ENCODE results near the gene OR5AN1. TPM values are rescaled to one million over a fixed set of nuclear protein-coding genes. Genes with fewer than 3 reads are reported as not detected.
"Not testable (repeated sequence)": the region's sequence is repeated elsewhere in the genome, so short reads cannot be mapped to it uniquely, and the experiment has no call there.

The OR5AN1 gene
- not detected for total RNA-seq

DNA sequence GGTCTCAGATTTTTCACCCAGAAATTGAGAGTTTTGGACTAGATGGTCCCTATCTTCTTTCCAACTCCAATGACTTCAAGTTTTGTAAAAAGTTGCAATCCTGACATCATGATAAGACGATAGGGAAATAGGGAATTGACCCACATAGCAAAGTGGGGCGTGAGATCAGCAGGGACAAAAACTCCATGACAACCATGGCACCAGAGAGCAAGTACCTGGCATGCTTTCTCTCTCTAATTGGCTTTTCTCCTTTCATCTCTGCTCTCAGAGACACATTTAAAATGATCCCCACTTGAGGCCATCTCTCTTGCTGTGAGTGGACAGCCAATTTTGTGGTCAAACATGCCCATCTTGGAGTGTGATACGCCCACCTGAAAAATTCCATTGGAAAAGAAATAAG lies at the start of gene OR5AN1:
Gene OR5AN1, plus strand, starts transcription at position 301 of the 400 bp plus-strand sequence. CDS start 5,564 bp downstream, outside the sequence.
- H3K4me1 Mint-ChIP-seq (ENCODE audit: low read depth in 2 of 2) = no peaks in the 10 kb centered on the region
- peaks cover 0 to 16% of the 10 kb centered on the region in 2 donors for H3K27me3 Mint-ChIP-seq
- no peak for DNase-seq (ENCODE audit: low spot score)
- no peaks in the 10 kb centered on the region for H3K36me3 Mint-ChIP-seq
- H3K27ac Mint-ChIP-seq = no peak within 1 kb of the TSS
- no peak for ATAC-seq
- no peak within 1 kb of the TSS for H3K4me3 Mint-ChIP-seq
- H3K9me3 Mint-ChIP-seq = no peaks in the 10 kb centered on the region

DNA sequence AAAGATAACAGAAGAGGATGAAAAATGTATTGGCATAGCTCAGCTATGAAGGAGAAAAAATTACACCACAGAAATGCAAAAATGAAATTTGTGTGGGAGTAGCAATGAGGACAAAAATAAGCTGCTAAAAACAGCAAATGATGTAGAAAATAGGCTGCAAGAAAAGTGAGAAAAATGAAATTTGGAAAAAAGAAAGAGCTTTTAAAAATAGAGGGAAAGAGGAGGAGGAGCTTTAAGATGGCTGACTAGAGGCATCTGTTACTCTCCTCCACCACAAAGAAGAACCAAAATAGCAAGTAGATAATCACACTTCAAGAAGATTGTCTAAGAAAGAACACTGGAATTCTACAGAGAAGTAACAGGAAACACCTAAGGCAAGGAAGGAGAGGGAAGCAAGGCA lies 23.7 kb upstream of the OR5AN1 start:
- Mint-ChIP-seq H3K4me3 (no peak overlapping the region), H3K36me3 (no peaks in the 10 kb centered on the region), H3K27me3 (peaks cover 17 to 28% of the 10 kb centered on the region in 2 donors), H3K9me3 (peaks cover 7% of the 10 kb centered on the region), H3K27ac (no peak overlapping the region), H3K4me1 (ENCODE audit: low read depth in 2 of 2) (no peaks in the 10 kb centered on the region)
- DNase-seq (ENCODE audit: low spot score) = no peak
- ATAC-seq = no peak

GRCh38 chr11:59336176-59336575 lies 22.5 kb upstream of the OR5AN1 start:
- Mint-ChIP-seq H3K27me3 (peaks cover 17 to 24% of the 10 kb centered on the region in 2 donors), H3K27ac (no peak overlapping the region), H3K4me1 (ENCODE audit: low read depth in 2 of 2) (no peaks in the 10 kb centered on the region)

GRCh38 chr11:59336931-59337330 lies 21.8 kb upstream of the OR5AN1 start:
- Mint-ChIP-seq H3K4me3 (no peak overlapping the region), H3K36me3 (no peaks in the 10 kb centered on the region), H3K27ac (no peak overlapping the region), H3K4me1 (ENCODE audit: low read depth in 2 of 2) (no peaks in the 10 kb centered on the region), H3K9me3 (peaks cover 11% of the 10 kb centered on the region), H3K27me3 (peaks cover 14 to 28% of the 10 kb centered on the region in 2 donors)
- DNase-seq (ENCODE audit: low spot score) = no peak
- ATAC-seq = no peak

More at GRCh38 chr11:59336176-59336575, 22.5 kb upstream of the OR5AN1 start:
- H3K9me3 Mint-ChIP-seq = peaks cover 7% of the 10 kb centered on the region
- H3K36me3 Mint-ChIP-seq = no peaks in the 10 kb centered on the region
- DNase-seq (ENCODE audit: low spot score) (no peak), ATAC-seq (no peak)
- no peak overlapping the region for H3K4me3 Mint-ChIP-seq

DNA sequence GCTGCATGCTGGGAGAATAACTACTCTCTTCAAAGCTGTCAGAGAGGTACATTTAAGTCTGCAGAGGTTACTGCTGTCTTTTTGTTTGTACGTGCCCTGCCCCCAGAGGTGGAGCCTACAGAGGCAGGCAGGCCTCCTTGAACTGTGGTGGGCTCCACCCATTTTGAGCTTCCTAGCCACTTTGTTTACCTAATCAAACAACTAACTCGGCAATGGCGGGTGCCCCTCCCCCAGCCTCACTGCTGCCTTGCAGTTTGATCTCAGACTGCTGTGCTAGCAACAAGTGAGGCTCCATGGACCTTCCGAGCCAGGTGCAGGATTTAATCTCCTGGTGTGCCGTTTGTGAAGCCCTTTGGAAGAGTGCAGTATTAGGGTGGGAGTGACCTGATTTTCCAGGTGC lies 9.0 kb upstream of the OR5AN1 start:
- Mint-ChIP-seq H3K27me3 (peaks cover 5 to 57% of the 10 kb centered on the region in 2 donors), H3K9me3 (peaks cover 11% of the 10 kb centered on the region)
- not testable (repeated sequence) for H3K27ac Mint-ChIP-seq; H3K4me3 Mint-ChIP-seq; H3K36me3 Mint-ChIP-seq; ATAC-seq; H3K4me1 Mint-ChIP-seq (ENCODE audit: low read depth in 2 of 2); DNase-seq (ENCODE audit: low spot score)

GRCh38 chr11:59355226-59355625 lies 3.5 kb upstream of the OR5AN1 start:
- Mint-ChIP-seq H3K36me3 (no peaks in the 10 kb centered on the region), H3K9me3 (peaks cover 3% of the 10 kb centered on the region), H3K4me1 (ENCODE audit: low read depth in 2 of 2) (no peaks in the 10 kb centered on the region), H3K27me3 (peaks cover 0 to 40% of the 10 kb centered on the region in 2 donors), H3K4me3 (no peak overlapping the region), H3K27ac (no peak overlapping the region)
- peak in 1 of 2 donors; percentile 36 for ATAC-seq
- DNase-seq (ENCODE audit: low spot score) = no peak

GRCh38 chr11:59356561-59356960 lies 2.1 kb upstream of the OR5AN1 start:
- peaks cover 0 to 34% of the 10 kb centered on the region in 2 donors for H3K27me3 Mint-ChIP-seq
- no peak overlapping the region for H3K4me3 Mint-ChIP-seq
- H3K27ac Mint-ChIP-seq = no peak overlapping the region
- no peaks in the 10 kb centered on the region for H3K4me1 Mint-ChIP-seq (ENCODE audit: low read depth in 2 of 2)
- no peaks in the 10 kb centered on the region for H3K9me3 Mint-ChIP-seq
- no peaks in the 10 kb centered on the region for H3K36me3 Mint-ChIP-seq
- ATAC-seq (no peak), DNase-seq (ENCODE audit: low spot score) (no peak)

GRCh38 chr11:59358020-59358419 lies 675 bp upstream of the OR5AN1 start:
- no peaks in the 10 kb centered on the region for H3K9me3 Mint-ChIP-seq

DNA sequence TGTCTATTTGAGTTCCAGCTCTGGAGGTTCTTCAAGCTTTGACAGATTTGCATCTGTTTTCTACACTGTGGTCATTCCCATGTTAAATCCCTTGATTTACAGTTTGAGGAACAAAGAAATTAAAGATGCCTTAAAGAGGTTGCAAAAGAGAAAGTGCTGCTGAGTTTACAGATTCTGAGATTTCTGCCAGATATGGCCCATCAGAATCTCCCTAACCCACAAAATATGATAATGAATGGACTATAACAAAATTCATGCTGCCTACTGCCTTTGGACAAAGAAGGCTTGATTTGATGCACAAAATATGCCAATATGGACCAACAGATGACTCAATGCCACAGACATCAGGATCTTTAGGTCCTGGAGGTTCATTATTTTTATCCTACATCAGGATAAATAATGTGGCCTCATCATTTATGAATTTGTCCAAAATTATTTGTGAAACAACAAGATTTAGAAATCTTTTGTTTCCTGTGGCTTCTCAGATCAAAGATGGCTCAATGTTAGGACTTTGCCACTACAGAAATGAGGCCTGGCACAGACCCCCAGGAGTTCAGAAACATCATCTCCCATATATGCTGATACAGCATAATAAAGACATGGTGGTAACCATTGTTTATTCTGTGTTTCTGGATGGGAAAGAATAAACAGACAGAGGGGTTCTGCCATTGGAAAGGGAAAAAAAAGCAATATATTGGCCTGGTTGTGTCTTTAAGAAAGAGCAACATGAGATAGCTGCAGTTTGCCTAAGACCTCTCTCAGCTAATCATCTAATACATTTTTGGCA lies 6.7 kb downstream of the OR5AN1 start:
- no peaks in the 10 kb centered on the region for H3K36me3 Mint-ChIP-seq

More at GRCh38 chr11:59358020-59358419, 675 bp upstream of the OR5AN1 start:
- no peaks in the 10 kb centered on the region for H3K4me1 Mint-ChIP-seq (ENCODE audit: low read depth in 2 of 2)
- DNase-seq (ENCODE audit: low spot score) (no peak), ATAC-seq (no peak)
- no peak overlapping the region for H3K4me3 Mint-ChIP-seq
- H3K27me3 Mint-ChIP-seq = peaks cover 0 to 22% of the 10 kb centered on the region in 2 donors
- H3K27ac Mint-ChIP-seq = no peak overlapping the region
- H3K36me3 Mint-ChIP-seq = no peaks in the 10 kb centered on the region

DNA sequence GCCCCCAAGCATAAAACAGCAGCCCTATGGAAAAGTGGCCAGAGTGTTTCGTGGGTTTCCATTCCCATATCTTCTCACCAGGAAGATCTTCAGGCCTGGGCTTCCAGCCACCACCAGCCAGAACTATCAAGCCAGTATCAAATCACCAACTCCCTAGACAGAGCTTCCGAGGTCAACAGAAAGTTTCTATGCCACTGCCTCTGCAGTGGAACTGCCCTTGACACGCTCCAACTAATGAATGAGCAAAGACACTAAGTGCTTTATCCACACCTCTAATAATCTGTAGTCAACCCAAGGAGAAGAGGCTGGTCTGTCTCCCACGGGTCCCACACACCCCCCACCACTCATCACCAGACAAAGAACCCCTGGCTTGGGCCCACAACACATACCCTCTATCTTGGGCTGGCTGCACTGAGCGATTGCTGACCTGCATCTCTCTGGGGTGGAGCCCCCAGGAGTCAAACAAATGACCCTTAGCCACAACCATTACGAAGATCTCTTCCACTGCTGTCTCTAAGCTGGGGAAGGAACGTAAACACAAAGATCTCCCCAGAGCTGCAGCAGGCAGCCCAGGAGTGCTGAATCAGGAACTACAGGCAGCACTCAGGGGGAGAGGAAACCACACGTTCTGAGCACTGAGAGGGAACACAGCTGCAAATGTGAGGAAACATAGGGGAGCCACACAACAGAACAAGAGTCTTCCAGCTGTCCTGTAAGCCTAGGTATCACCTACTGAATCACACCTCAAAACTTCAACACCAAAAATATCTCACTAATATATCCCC lies 9.7 kb downstream of the OR5AN1 start:
- no peaks in the 10 kb centered on the region for H3K36me3 Mint-ChIP-seq
- peaks cover 4% of the 10 kb centered on the region for H3K9me3 Mint-ChIP-seq
- ATAC-seq = no peak
- no peak overlapping the region for H3K27ac Mint-ChIP-seq
- DNase-seq (ENCODE audit: low spot score) = no peak
- H3K27me3 Mint-ChIP-seq = peaks cover 0 to 7% of the 10 kb centered on the region in 2 donors
- no peak overlapping the region for H3K4me3 Mint-ChIP-seq
- H3K4me1 Mint-ChIP-seq (ENCODE audit: low read depth in 2 of 2) = no peaks in the 10 kb centered on the region

More for the DNA sequence above, 6.7 kb downstream of the OR5AN1 start:
- Mint-ChIP-seq H3K27me3 (peaks cover 0 to 7% of the 10 kb centered on the region in 2 donors), H3K4me1 (ENCODE audit: low read depth in 2 of 2) (no peaks in the 10 kb centered on the region), H3K9me3 (peaks cover 4% of the 10 kb centered on the region), H3K27ac (no peak overlapping the region), H3K4me3 (no peak overlapping the region)
- no peak for ATAC-seq
- DNase-seq (ENCODE audit: low spot score) = no peak

GRCh38 chr11:59372324-59372723 lies 13.6 kb downstream of the OR5AN1 start:
- H3K4me1 Mint-ChIP-seq (ENCODE audit: low read depth in 2 of 2); H3K27ac Mint-ChIP-seq; ATAC-seq; H3K4me3 Mint-ChIP-seq; DNase-seq (ENCODE audit: low spot score); H3K36me3 Mint-ChIP-seq; H3K27me3 Mint-ChIP-seq; H3K9me3 Mint-ChIP-seq: not testable (repeated sequence)

DNA sequence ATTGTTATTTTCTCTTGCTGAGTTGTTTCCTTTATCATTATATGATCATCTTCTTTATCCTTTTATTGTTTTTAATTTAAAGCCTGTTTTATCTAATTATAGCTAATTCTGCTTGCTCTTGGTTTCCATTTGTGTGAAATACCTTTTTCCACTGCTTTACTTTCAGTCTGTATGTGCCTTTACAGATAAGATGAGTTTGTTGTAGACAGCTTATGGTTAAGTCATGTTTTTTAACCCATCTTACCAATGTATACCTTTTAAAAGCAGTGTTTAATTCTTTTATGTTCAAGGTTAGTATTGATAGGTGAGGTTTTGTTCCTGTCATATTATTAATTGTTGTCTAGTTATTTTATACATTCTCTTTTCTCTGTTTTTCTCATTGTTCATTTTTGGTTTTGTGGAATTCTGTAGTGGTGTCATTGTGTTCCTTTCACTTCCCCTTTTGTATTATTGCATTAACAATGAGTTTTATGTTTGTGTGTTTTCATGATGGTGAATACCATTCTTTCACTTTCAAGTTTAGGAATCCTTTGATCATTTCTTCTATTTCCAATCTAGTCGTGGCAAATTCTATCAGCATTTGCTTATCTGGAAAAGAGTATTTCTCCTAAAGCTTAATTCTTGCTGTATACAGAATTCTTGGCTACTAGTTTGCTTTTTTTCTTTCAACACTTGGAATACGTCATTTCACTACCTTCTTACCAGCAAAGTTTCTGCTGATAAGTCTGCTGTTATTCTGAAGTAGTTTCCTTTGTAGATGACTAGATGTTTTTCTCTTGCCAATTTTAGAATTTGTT lies 21.8 kb downstream of the OR5AN1 start:
- DNase-seq (ENCODE audit: low spot score) = no peak
- H3K36me3 Mint-ChIP-seq = no peaks in the 10 kb centered on the region
- peaks cover 5% of the 10 kb centered on the region for H3K9me3 Mint-ChIP-seq

GRCh38 chr11:59394186-59394585 lies 35.5 kb downstream of the OR5AN1 start:
- DNase-seq (ENCODE audit: low spot score) = no peak
- Mint-ChIP-seq H3K27me3 (peaks cover 6 to 27% of the 10 kb centered on the region in 2 donors), H3K4me3 (no peak overlapping the region), H3K4me1 (ENCODE audit: low read depth in 2 of 2) (no peaks in the 10 kb centered on the region), H3K27ac (no peak overlapping the region), H3K36me3 (no peaks in the 10 kb centered on the region), H3K9me3 (peaks cover 4% of the 10 kb centered on the region)
- ATAC-seq = no peak

More for the DNA sequence above, 21.8 kb downstream of the OR5AN1 start:
- no peak overlapping the region for H3K27ac Mint-ChIP-seq
- H3K27me3 Mint-ChIP-seq = no peaks in the 10 kb centered on the region
- no peaks in the 10 kb centered on the region for H3K4me1 Mint-ChIP-seq (ENCODE audit: low read depth in 2 of 2)
- ATAC-seq = no peak
- no peak overlapping the region for H3K4me3 Mint-ChIP-seq

Data from natural killer cell treated with Interleukin-12 subunit alpha and Interleukin-12 subunit beta and Interleukin-15 and Interleukin-18, amount 100 ng/mL, for 72 hours (primary cell).